ENCODE measurements around the gene CUL5.
"Not testable (repeated sequence)": the region's sequence is repeated elsewhere in the genome, so short reads cannot be mapped to it uniquely, and the experiment has no call there.

CUL5 gene

DNA sequence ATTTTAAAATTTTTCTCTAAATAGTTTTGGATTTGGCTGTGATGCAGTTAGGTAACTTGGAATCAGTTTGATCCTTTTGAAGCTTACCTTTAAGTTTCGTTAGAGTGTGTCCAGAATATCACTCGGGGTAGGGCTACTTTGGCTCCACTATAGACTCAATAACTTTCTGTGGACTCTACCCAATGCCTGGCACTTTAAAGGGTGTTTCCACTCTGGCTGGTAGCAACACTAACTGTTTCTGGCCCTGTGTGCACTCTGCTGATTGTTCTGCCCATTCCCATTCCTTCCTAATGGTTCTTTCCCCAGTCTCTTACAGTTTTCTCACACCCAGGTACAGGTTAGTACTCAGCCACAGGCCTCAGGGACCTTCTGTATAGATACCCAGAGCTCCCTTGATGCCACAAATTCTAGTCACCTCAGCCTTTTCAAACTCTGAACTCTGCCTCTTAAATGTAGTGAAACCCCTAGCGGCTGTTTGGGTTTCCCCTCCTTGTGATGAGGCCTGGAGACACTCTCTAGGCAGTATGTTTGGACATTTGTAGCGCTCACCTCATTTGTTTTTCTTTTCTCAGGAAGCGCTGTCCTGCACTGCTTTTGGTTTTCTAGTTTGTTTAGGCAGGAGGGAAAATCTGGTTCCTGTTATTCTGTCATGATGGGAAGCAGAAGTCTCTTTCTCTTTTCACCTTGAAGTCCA is 16.8 kb downstream of the CUL5 start:
- DNase-seq = no peak

- DNase-seq = no peak
Observed at GRCh38 chr11:108027057-108027456, 18.4 kb downstream of the CUL5 start.

- not testable (repeated sequence) for DNase-seq
Observed at GRCh38 chr11:108028822-108029441, 20.2 kb downstream of the CUL5 start.

DNA sequence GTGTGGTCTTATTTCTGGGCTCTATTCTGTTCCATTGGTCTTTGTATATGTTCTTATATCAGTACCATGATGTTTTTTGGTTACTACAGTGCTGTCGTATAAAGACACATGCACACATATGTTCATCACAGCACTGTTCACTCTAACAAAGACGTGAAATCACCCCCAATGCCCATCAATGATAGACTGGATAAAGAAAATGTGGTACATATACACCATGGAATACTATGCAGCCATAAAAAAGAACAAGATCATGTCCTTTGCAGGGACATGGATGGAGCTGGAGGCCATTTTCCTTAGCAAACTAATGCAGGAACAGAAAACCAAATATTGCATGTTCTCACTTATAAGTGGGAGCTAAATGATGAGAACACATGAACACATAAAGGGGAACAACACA is 22.9 kb downstream of the CUL5 start:
- DNase-seq = not testable (repeated sequence)

DNA sequence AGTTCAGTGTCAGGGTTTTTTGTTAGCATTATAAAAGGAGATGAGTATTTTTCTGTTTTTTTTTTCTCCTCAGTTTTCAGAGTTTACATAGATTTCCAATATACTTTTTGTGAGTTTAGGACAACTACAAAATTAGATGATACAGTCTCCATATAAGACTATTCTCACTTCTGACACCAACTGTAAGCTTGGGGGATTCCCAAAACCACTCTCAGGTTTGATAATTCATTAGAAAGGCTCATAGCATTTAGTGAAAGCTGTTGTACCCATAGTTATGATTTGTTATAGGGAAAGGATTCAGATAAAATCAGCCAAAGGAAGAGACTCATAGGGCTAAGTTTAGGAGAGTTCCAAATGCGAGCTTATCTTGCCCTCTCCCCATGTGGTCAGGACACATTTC is 24.1 kb downstream of the CUL5 start:
- no peak for DNase-seq

DNA sequence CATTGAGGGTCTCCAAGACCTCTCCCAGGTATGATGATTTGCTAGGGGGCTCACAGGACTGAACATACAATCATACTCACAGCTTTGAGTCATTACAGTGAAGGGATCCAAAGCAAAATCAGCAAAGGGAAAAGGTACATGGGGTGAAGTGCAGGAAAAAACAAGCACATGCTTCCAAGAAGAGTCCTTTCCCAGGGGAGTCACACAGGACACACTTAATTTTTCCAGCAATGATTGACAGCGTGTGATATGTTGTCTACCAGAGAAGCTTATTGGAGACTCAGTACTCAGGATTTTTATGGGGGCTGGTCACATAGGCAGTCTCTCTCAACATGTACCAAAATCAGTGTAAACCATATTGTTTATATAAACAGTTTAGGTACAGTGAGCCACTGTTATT is 25.3 kb downstream of the CUL5 start:
- no peak for DNase-seq

DNA sequence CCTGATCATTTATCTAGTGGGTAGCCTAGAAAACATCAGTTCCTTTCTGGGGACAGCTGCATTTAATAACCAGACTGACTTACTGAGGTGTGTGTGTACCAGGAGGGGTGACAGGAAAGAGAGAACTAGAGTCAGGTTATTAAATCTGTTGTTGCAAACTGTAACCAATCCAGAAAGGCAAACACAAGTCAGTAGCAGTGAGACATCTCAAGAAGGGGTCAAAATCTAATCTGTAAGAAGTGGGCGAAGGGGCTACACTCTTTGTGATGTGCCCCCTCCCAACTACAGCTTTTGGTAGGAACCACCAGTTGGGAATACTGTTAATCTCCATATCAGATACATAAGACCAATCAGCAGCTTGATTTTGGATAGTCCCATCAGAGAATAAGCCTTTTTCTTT is 26.3 kb downstream of the CUL5 start:
- no peak for DNase-seq

GRCh38 chr11:108035690-108036089 is 27.0 kb downstream of the CUL5 start:
- no peak for DNase-seq

GRCh38 chr11:108037211-108037610 is 28.5 kb downstream of the CUL5 start:
- no peak for DNase-seq

DNA sequence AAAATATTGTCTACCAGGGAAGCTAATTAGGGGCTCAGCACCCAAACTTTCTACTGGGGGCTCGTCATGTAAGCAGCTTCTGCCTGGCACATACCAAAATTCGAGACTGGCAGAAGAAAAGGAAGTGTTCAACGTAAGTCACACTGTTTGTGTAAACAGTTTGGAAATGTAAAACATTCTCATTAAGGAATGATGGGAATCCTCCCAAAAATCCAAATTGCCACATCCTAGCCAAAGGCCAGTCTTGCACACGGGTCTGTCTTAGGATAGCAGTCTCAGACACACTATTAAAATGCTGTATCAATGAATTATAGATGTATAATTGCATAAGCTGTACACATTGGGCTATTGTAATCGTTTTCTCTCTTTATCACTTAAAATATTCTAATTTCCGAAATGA is 28.9 kb downstream of the CUL5 start:
- no peak for DNase-seq

GRCh38 chr11:108048269-108048668 is 39.6 kb downstream of the CUL5 start:
- DNase-seq = no peak

DNA sequence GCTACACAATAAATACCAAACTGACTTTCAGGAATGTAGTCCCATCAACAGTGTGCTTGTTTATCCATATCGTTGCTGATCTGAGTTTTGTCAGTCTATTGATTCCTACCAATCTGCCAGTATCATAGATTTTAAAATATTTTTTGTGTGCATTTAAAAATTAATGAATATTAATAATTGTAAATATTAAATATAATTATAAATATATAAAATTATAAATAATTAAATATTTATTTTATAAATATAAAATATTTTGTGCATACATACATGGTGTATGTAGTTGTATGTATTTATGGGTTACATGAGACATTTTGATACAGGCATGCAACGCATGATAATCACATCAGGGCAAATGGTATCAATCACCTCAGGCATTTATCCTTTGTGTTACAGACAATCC is 53.6 kb downstream of the CUL5 start:
- no peak for DNase-seq

DNA sequence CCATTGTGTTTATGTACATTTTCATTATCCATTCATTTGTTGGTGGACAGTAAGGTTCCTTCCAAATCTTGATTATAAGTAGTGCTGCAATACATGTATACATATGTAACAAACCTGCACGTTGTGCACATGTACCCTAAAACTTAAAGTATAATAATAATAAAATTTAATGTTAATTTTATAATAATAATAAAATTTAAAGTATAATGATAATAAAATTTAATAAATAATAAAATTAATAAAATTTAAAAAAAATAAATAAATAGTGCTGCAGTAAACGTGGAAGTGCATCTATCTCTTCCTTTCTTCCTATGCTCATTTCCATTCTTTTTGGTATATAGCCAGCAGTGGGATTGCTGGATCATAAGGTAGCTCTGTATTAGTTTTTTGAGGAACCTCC is 54.7 kb downstream of the CUL5 start:
- DNase-seq = no peak

GRCh38 chr11:108069947-108070346 is 61.2 kb downstream of the CUL5 start:
- DNase-seq = no peak

GRCh38 chr11:108084811-108085210 is 76.1 kb downstream of the CUL5 start:
- DNase-seq = no peak

DNA sequence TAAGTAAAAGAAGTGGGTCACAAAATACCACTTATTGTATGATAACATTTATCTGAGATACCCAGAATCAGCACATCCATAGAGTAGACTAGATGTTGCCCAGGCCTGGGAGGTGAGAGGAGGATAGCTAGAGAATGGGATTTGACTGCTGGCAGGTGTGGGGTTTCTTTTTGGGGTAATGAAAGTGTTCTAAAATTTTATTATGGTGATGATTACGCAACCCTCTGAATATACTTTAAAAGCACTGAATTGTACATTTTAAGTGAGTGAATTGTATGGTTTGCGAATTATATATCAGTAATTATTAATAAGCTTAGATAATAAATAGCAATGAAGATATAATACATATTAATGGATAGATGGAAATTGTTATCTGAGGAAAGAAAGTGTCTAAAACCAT is 77.0 kb downstream of the CUL5 start:
- no peak for DNase-seq

- DNase-seq = no peak
Observed at GRCh38 chr11:108092134-108092533, 83.4 kb downstream of the CUL5 start.

DNA sequence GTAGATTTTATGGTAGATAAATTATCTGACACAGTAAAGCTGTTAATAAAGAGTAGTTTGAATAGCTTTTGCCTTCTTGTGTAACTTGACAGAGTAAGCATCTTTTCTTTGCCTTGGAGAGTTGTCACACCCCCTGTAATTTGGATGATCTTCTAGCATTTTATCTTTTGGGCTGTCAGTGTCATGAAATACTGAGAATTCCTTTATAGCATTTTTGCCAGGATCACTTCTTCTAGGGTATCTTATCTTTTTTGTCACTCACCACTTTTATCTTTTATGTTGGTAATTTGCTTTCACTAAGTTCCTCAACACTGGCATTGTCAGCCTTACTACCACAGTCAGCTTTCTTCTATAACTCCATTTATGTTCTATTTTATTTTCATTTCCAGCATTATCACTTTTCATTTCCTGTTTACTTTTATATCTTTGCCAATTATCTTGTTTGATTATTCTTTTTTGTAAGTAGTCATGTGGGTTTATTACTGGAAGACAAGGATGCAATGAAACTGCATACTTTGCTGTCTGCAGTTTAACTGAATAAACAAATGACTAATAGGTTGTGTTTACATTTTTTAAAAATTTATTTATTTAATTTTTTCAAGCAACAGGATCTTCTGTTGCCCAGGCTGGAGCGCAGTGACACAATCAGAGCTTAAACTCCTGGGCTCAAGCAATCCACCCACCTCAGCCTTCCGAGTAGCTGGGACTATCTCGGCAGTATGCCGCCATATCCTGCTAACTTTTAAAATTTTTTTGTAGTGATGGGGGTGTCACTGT is 84.6 kb downstream of the CUL5 start:
- DNase-seq = no peak

GRCh38 chr11:108097179-108097578 is 88.5 kb downstream of the CUL5 start:
- DNase-seq = no peak

GRCh38 chr11:108101090-108101775 is 92.5 kb downstream of the CUL5 start:
- DNase-seq = no peak

GRCh38 chr11:108111126-108111525 is 102.4 kb downstream of the CUL5 start:
- DNase-seq = no peak

- DNase-seq = no peak
Observed at GRCh38 chr11:108112057-108112456, 103.4 kb downstream of the CUL5 start.

DNA sequence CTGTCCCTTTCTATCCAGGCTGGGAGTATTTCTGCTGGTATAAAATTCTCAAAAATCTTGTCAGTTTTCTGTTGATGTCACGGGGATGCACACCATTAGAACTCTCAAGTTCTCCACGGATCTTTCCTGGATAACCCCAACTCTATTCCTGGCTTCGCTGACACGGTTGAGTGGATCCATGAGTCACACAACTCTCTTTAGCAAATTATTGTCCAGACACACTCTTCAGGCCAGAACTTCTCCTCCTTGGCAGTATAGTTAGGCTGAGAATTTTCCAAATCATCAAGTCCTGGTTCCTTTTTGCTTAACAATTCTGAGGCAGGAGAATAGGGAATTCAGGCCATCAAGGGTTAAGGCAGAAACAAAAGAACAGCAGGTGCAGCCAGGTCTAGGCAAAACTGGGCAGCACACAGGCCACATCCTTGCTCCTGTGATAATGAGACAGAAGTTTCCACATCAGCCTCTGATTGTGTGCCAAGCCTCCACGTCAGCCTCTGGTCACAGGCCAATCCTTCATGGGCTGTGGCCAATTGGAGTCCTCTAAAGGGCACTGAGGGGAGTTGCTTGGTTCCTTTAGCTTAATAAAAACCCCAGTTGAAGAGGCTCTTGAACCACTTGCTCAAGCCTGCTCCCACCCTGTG is 106.9 kb downstream of the CUL5 start:
- DNase-seq = no peak

Measured in stimulated activated CD4-positive, alpha-beta T cell treated with anti-CD3 and anti-CD28 coated beads, Interleukin-4, amount 100 ng/mL, for 24 hours (primary cell).